Activated CD8-positive, alpha-beta T cell treated with anti-CD3 and anti-CD28 coated beads for 36 hours (primary cell): ENCODE measurements around the gene PRKAG3. TPM values are rescaled to one million over a fixed set of nuclear protein-coding genes. Genes with fewer than 3 reads are reported as not detected.

Experiments used
- ATAC-seq: fragments of 200-7000 bp; cut with Tn5 transposase; one replicate; pipeline ENCODE4 v1.10.0; 2021; ENCODE audit warnings: mild to moderate bottlenecking, moderate library complexity
- CTCF ChIA-PET: fragments of 350-600 bp; sonication (Branson Sonifier 250); formaldehyde crosslinking; loops from one replicate; lab custom pipeline; 2021; ENCODE audit warnings: antibody characterized with exemption; lab: Charles Lee
- POLR2A ChIA-PET: fragments of 350-600 bp; sonication (Branson Sonifier 250); formaldehyde crosslinking; loops from one replicate; lab custom pipeline; 2021; ENCODE audit warnings: antibody characterized with exemption; lab: Charles Lee
- DNase-seq: peaks from one replicate; pipeline ENCODE4 v3.0.0-alpha.2; 2020
- H3K27ac Mint-ChIP-seq: one replicate; pipeline ENCODE4 v1.8.0; 2021; ENCODE audit warnings: mild to moderate bottlenecking, mixed read lengths
- H3K27me3 Mint-ChIP-seq: one replicate; pipeline ENCODE4 v1.8.0; 2021; ENCODE audit warnings: mixed read lengths
- H3K36me3 Mint-ChIP-seq: one replicate; pipeline ENCODE4 v1.8.0; 2021; ENCODE audit warnings: low read depth, mixed read lengths
- H3K4me1 Mint-ChIP-seq: one replicate; pipeline ENCODE4 v1.8.0; 2021; ENCODE audit warnings: low read depth, mixed read lengths
- H3K4me3 Mint-ChIP-seq: one replicate; pipeline ENCODE4 v1.8.0; 2021; ENCODE audit warnings: mild to moderate bottlenecking, moderate library complexity, mixed read lengths
- H3K9me3 Mint-ChIP-seq: one replicate; pipeline ENCODE4 v1.8.0; 2021; ENCODE audit warnings: mixed read lengths
- CTCF ChIP-seq: fragments of 200-600 bp; IDR thresholded peaks from one replicate; pipeline ENCODE4 v1.8.0; 2022; ENCODE audit warnings: antibody characterized with exemption, mild to moderate bottlenecking
- intact Hi-C: fragments of 100-400 bp; cut with micrococcal nuclease; formaldehyde crosslinking; loops from one replicate; pipeline ENCODE4 v1.10.0; 2022
- total RNA-seq, 2 experiments: library from RNA; stranded (reverse); gene quantifications; one replicate each; pipeline ENCODE4 v1.2.3, GENCODE V29; 2021

Gene PRKAG3
- total RNA-seq, 2 experiments from 2014 or later = not detected

- TF ChIP-seq CTCF = no peak
- Mint-ChIP-seq H3K4me3 (no peak within 1 kb of the TSS), H3K36me3 (peaks cover 6% of the 10 kb centered on the region), H3K27ac (no peak within 1 kb of the TSS), H3K27me3 (peaks cover 42% of the 10 kb centered on the region), H3K9me3 (peaks cover 11% of the 10 kb centered on the region), H3K4me1 (peaks cover 5% of the 10 kb centered on the region)
- no peak for ATAC-seq
- ChIA-PET CTCF (no interaction called here), POLR2A (interaction anchor here (0.9 kb wide), 1 partner anchor 32 kb away, joined by 3 read pairs; no protein-coding TSS in a partner anchor)
- peak; percentile 3 for DNase-seq
- intact Hi-C loops = no loop called here
These were observed 49.7 kb downstream of the PRKAG3 start, which contains the start of gene CYP27A1 for GRCh38 chr2:218781691-218782527. Gene CYP27A1 (plus strand): TSS chr2:218782147. CDS start chr2:218782183, 36 bp downstream.

DNA sequence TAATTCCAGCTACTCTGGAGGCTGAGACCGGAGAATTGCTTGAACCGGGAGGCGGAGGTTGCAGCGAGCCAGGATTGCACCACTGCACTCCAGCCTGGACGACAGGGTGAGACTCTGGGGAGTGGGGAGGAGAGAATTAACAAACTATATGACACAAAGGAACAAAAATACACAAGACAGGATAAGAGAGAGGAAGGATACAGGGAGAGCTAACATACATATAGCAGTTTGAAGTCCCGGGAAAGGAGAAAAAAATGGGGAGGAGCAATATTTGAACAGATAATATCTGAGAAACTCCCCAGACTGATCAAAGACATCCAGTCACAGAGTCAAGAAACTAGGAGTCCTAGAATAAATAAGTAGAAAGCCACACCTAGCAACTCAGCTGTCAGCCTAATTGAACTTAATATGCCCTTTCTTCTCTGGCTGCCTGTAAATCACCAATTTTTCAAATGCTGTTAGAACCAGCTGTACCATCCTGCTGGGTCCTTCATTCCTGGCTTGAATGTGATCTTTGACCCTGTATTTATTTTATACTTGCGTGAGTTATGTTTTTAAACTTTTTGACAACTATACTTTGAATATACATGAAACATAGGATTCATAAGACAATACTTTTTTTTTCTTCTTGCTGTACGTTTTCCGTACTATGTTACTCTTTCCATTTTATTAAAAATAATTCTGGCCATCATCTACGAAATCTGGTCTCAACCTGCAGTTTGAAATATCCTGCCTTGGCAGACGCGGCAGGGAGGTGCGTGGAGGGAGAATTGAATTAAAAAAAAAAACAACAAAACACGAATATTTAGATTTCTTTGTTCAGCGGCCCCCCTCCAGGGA is 50.5 kb downstream of the PRKAG3 start:
- intact Hi-C loops = no loop called here
- TF ChIP-seq CTCF = no peak
- Mint-ChIP-seq H3K27ac (no peak overlapping the region), H3K27me3 (peaks cover 42% of the 10 kb centered on the region), H3K4me3 (no peak overlapping the region), H3K36me3 (peaks cover 10% of the 10 kb centered on the region), H3K9me3 (peaks cover 15% of the 10 kb centered on the region), H3K4me1 (peaks cover 5% of the 10 kb centered on the region)
- ChIA-PET CTCF (interaction anchor here (1.0 kb wide), 1 partner anchor 66 kb away, joined by 3 read pairs; no protein-coding TSS in a partner anchor), POLR2A (interaction anchor here (0.9 kb wide), 1 partner anchor 32 kb away, joined by 3 read pairs; no protein-coding TSS in a partner anchor)
- DNase-seq (no peak), ATAC-seq (no peak)

DNA sequence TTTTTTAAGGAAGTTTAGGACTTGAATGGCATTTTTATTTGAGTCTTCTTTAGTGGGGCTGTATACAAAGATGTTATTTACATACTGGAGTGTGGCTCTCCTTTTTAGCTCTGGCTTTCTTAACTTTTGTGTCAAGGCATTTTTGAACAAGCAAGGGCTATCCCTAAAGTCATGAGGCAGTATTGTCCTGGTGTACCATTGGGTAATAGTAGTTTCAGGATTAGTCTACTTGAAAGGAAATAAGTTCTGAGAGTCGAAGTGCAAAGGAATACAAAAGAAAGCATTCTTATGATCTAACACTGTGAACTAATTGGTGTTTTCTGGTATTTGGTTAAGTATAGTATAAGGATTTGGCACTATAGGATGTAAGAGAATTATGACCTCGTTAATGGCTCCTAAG is 51.6 kb downstream of the PRKAG3 start:
- ChIA-PET POLR2A (no interaction called here), CTCF (interaction anchor here (0.9 kb wide), 1 partner anchor 340 kb away, joined by 3 read pairs; no protein-coding TSS in a partner anchor)
- Mint-ChIP-seq H3K4me1 (peaks cover 5% of the 10 kb centered on the region), H3K27ac (no peak overlapping the region), H3K9me3 (peaks cover 17% of the 10 kb centered on the region), H3K4me3 (no peak overlapping the region), H3K36me3 (peaks cover 14% of the 10 kb centered on the region), H3K27me3 (peaks cover 39% of the 10 kb centered on the region)
- ATAC-seq = no peak
- TF ChIP-seq CTCF = no peak
- no peak for DNase-seq
- intact Hi-C loops = no loop called here

GRCh38 chr2:218777276-218777990 is 54.2 kb downstream of the PRKAG3 start:
- Mint-ChIP-seq H3K27me3 (peaks cover 25% of the 10 kb centered on the region), H3K9me3 (peaks cover 17% of the 10 kb centered on the region), H3K27ac (no peak overlapping the region), H3K4me1 (peaks cover 5% of the 10 kb centered on the region), H3K36me3 (peaks cover 16% of the 10 kb centered on the region), H3K4me3 (no peak overlapping the region)
- POLR2A ChIA-PET = no interaction called here
- DNase-seq (no peak), ATAC-seq (no peak)
- CTCF ChIA-PET = interaction anchor here (0.7 to 1.1 kb wide), 2 partner anchors 13 to 70 kb away, joined by 3 read pairs; no protein-coding TSS in a partner anchor
- intact Hi-C loops = no loop called here
- no peak for TF ChIP-seq CTCF
